Erythroblast (primary cell): ENCODE data around the gene NCKAP1.

Source experiments
- GATA1 ChIP-seq: IDR thresholded peaks from 2 replicates; pipeline ENCODE4 v1.6.1; 2011; ENCODE audit warnings: low read depth, mild to moderate bottlenecking, control low read depth, low read length, moderate library complexity
- POLR2A ChIP-seq: IDR thresholded peaks from 2 replicates; pipeline ENCODE4 v1.6.1; 2011; ENCODE audit warnings: mild to moderate bottlenecking, low read length

GRCh38 chr2:182903566-182903965 is 134.7 kb downstream of the NCKAP1 start:
- no peak for TF ChIP-seq POLR2A
- no peak for TF ChIP-seq GATA1
